Measurements from ENCODE around the gene GPR63.
A peak's percentile ranks its signal among the peaks of the same experiment; 100 is the strongest.

Gene GPR63

DNA sequence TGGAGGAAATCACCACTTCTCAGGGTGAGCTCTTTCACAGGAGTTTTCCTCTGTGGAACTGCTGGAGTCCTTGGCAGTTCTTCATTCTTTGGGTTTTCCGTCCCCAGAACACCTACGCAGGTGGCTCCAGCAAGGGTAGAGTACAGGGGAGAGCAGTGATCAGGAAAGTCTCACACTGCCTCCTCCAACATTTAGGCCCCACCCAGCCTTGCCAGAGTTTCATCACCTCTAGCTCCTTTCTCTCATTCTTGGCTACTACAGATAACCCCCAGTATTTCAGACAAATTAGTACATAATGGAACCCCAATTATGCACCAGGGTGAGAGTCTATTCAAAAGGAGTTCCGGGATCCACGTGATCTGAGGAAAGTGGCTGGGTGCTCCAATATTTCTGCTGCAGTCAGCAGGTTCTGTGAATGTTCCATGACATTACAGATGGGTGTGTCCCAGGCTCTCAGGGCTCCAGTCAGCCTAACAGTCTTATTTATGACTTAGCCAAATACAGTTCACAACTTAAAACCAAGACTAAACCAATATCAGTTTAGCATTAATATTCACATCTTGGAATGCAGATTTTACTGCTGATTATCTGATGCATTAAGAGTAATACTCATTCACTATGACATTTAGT lies 44.6 kb downstream of the GPR63 start:
- Histone ChIP-seq H2BK120ac (ENCODE audit: low read depth, low read length) (no peak overlapping the region), H2BK12ac (ENCODE audit: low read length in 2 of 2) (no peak overlapping the region), H3K79me1 (replicated peaks; ENCODE audit: low read length, poor library complexity, severe bottlenecking) (no peaks in the 10 kb centered on the region), H3K18ac (ENCODE audit: low read depth in 1 of 2, low read length in 2 of 2) (no peak overlapping the region), H3K4me1 (ENCODE audit: control insufficient read depth, insufficient read depth, low read depth, low read length) (no peaks in the 10 kb centered on the region), H2BK5ac (ENCODE audit: low read depth, low read length, poor library complexity, severe bottlenecking) (no peak overlapping the region), H3K23ac (ENCODE audit: low read length in 2 of 2) (no peak overlapping the region), H3K27me3 (ENCODE audit: control insufficient read depth in 1 of 2, insufficient read depth in 1 of 2, low read length in 2 of 2) (no peaks in the 10 kb centered on the region), H3K9me3 (ENCODE audit: control insufficient read depth, low read length) (no peaks in the 10 kb centered on the region), H4K8ac (ENCODE audit: low read length) (no peak overlapping the region), H2BK15ac (ENCODE audit: low read depth, poor library complexity, severe bottlenecking) (peak overlapping the region; percentile 44), H3K4me2 (ENCODE audit: low read length, poor library complexity, severe bottlenecking) (no peak overlapping the region), H3K4ac (ENCODE audit: low read depth in 1 of 2, low read length in 2 of 2) (no peak overlapping the region), H3K9ac (ENCODE audit: low read length) (no peak overlapping the region), H3K14ac (ENCODE audit: low read length in 2 of 2) (no peak overlapping the region), H2AK5ac (ENCODE audit: low read length, severe bottlenecking) (no peak overlapping the region), H4K91ac (ENCODE audit: low read length) (no peak overlapping the region), H3K4me3 (ENCODE audit: insufficient read depth in 1 of 2, low read depth in 1 of 2, low read length in 2 of 2) (no peak overlapping the region), H3K36me3 (ENCODE audit: control insufficient read depth in 1 of 2, insufficient read depth in 2 of 2, low read depth in 1 of 2, low read length in 2 of 2) (no peaks in the 10 kb centered on the region), H2AFZ (ENCODE audit: low read depth, low read length) (no peak overlapping the region), H3K27ac (ENCODE audit: low read length, poor library complexity, severe bottlenecking) (no peak overlapping the region)
- no peak for DNase-seq
- 84% methylated on average over 4 of the region's 4 CpGs for WGBS

GRCh38 chr6:96789871-96790270 lies 47.4 kb downstream of the GPR63 start:
- no peak overlapping the region for H4K8ac ChIP-seq (ENCODE audit: low read length)
- no peak overlapping the region for H2BK12ac ChIP-seq (ENCODE audit: low read length in 2 of 2)
- no peak overlapping the region for H4K91ac ChIP-seq (ENCODE audit: low read length)
- WGBS: 96% methylated on average over 3 of the region's 3 CpGs
- no peak overlapping the region for H3K4me3 ChIP-seq (ENCODE audit: insufficient read depth in 1 of 2, low read depth in 1 of 2, low read length in 2 of 2)
- H3K18ac ChIP-seq (ENCODE audit: low read depth in 1 of 2, low read length in 2 of 2): no peak overlapping the region
- H2BK120ac ChIP-seq (ENCODE audit: low read depth, low read length): no peak overlapping the region
- H3K9ac ChIP-seq (ENCODE audit: low read length): no peak overlapping the region
- H3K36me3 ChIP-seq (ENCODE audit: control insufficient read depth in 1 of 2, insufficient read depth in 2 of 2, low read depth in 1 of 2, low read length in 2 of 2): no peaks in the 10 kb centered on the region
- H2AFZ ChIP-seq (ENCODE audit: low read depth, low read length): no peak overlapping the region
- no peak overlapping the region for H3K23ac ChIP-seq (ENCODE audit: low read length in 2 of 2)
- H2AK5ac ChIP-seq (ENCODE audit: low read length, severe bottlenecking): no peak overlapping the region
- no peak overlapping the region for H2BK15ac ChIP-seq (ENCODE audit: low read depth, poor library complexity, severe bottlenecking)
- H3K4me2 ChIP-seq (ENCODE audit: low read length, poor library complexity, severe bottlenecking): no peak overlapping the region
- no peaks in the 10 kb centered on the region for H3K79me1 ChIP-seq (replicated peaks; ENCODE audit: low read length, poor library complexity, severe bottlenecking)
- no peaks in the 10 kb centered on the region for H3K27me3 ChIP-seq (ENCODE audit: control insufficient read depth in 1 of 2, insufficient read depth in 1 of 2, low read length in 2 of 2)
- H3K4me1 ChIP-seq (ENCODE audit: control insufficient read depth, insufficient read depth, low read depth, low read length): no peaks in the 10 kb centered on the region
- no peak overlapping the region for H3K27ac ChIP-seq (ENCODE audit: low read length, poor library complexity, severe bottlenecking)
- no peak for DNase-seq
- no peak overlapping the region for H3K4ac ChIP-seq (ENCODE audit: low read depth in 1 of 2, low read length in 2 of 2)
- H3K9me3 ChIP-seq (ENCODE audit: control insufficient read depth, low read length): no peaks in the 10 kb centered on the region
- H2BK5ac ChIP-seq (ENCODE audit: low read depth, low read length, poor library complexity, severe bottlenecking): no peak overlapping the region
- no peak overlapping the region for H3K14ac ChIP-seq (ENCODE audit: low read length in 2 of 2)

DNA sequence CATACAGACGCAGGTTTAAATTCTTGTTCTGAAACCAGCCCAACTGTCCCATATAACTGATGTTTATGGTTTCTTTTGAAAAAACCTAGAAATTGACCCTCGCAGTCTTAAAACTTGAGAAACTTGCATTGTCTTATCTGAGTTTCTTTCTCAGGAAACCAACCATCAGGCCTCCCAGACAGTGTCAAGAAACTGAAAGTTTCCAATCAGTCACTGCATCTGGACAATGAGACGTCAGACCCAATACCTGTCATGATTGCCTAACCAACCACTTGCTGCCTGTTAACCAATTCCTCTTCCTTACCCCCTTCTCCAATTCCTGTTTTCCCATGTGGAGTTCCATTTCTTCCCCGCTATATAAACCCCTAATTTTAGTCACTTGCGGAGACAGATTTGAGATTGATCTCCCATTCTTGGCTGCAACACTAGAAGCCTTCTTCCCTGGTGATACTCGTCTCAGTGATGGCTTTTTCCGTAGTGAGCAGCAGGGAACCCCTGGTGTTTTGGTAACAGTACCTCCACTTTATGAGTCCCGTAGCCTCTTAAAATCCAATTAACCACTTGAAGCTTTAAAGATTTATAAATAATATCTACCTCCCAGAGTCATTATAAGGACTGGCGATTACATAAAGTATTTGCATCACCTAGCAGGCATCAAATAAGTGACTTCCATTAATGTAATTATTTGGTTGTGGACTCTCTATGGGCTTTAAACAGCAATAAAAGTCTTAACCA lies 49.3 kb downstream of the GPR63 start:
- Histone ChIP-seq H3K4me2 (ENCODE audit: low read length, poor library complexity, severe bottlenecking) (no peak overlapping the region), H3K4ac (ENCODE audit: low read depth in 1 of 2, low read length in 2 of 2) (no peak overlapping the region), H3K18ac (ENCODE audit: low read depth in 1 of 2, low read length in 2 of 2) (no peak overlapping the region), H3K9ac (ENCODE audit: low read length) (no peak overlapping the region), H3K23ac (ENCODE audit: low read length in 2 of 2) (no peak overlapping the region), H3K4me1 (ENCODE audit: control insufficient read depth, insufficient read depth, low read depth, low read length) (no peaks in the 10 kb centered on the region), H3K27me3 (ENCODE audit: control insufficient read depth in 1 of 2, insufficient read depth in 1 of 2, low read length in 2 of 2) (no peaks in the 10 kb centered on the region), H2AK5ac (ENCODE audit: low read length, severe bottlenecking) (no peak overlapping the region), H2BK15ac (ENCODE audit: low read depth, poor library complexity, severe bottlenecking) (no peak overlapping the region), H3K79me1 (replicated peaks; ENCODE audit: low read length, poor library complexity, severe bottlenecking) (no peaks in the 10 kb centered on the region), H4K8ac (ENCODE audit: low read length) (no peak overlapping the region), H4K91ac (ENCODE audit: low read length) (no peak overlapping the region), H3K36me3 (ENCODE audit: control insufficient read depth in 1 of 2, insufficient read depth in 2 of 2, low read depth in 1 of 2, low read length in 2 of 2) (no peaks in the 10 kb centered on the region), H2BK12ac (ENCODE audit: low read length in 2 of 2) (no peak overlapping the region), H3K14ac (ENCODE audit: low read length in 2 of 2) (no peak overlapping the region), H3K27ac (ENCODE audit: low read length, poor library complexity, severe bottlenecking) (no peak overlapping the region), H2AFZ (ENCODE audit: low read depth, low read length) (no peak overlapping the region), H2BK5ac (ENCODE audit: low read depth, low read length, poor library complexity, severe bottlenecking) (no peak overlapping the region), H3K9me3 (ENCODE audit: control insufficient read depth, low read length) (no peaks in the 10 kb centered on the region), H2BK120ac (ENCODE audit: low read depth, low read length) (no peak overlapping the region), H3K4me3 (ENCODE audit: insufficient read depth in 1 of 2, low read depth in 1 of 2, low read length in 2 of 2) (no peak overlapping the region)
- 81% methylated on average over 8 of the region's 9 CpGs for WGBS
- DNase-seq: no peak

GRCh38 chr6:96786336-96786735 lies 50.9 kb downstream of the GPR63 start:
- Histone ChIP-seq H3K23ac (ENCODE audit: low read length in 2 of 2) (no peak overlapping the region), H3K27ac (ENCODE audit: low read length, poor library complexity, severe bottlenecking) (no peak overlapping the region), H2AK5ac (ENCODE audit: low read length, severe bottlenecking) (no peak overlapping the region), H3K27me3 (ENCODE audit: control insufficient read depth in 1 of 2, insufficient read depth in 1 of 2, low read length in 2 of 2) (no peaks in the 10 kb centered on the region), H3K4ac (ENCODE audit: low read depth in 1 of 2, low read length in 2 of 2) (no peak overlapping the region), H3K36me3 (ENCODE audit: control insufficient read depth in 1 of 2, insufficient read depth in 2 of 2, low read depth in 1 of 2, low read length in 2 of 2) (no peaks in the 10 kb centered on the region), H4K8ac (ENCODE audit: low read length) (peak overlapping the region; percentile 19), H3K4me1 (ENCODE audit: control insufficient read depth, insufficient read depth, low read depth, low read length) (no peaks in the 10 kb centered on the region), H2AFZ (ENCODE audit: low read depth, low read length) (no peak overlapping the region), H4K91ac (ENCODE audit: low read length) (peak overlapping the region; percentile 73), H2BK120ac (ENCODE audit: low read depth, low read length) (no peak overlapping the region), H3K18ac (ENCODE audit: low read depth in 1 of 2, low read length in 2 of 2) (no peak overlapping the region), H2BK12ac (ENCODE audit: low read length in 2 of 2) (no peak overlapping the region), H3K4me2 (ENCODE audit: low read length, poor library complexity, severe bottlenecking) (no peak overlapping the region), H3K9me3 (ENCODE audit: control insufficient read depth, low read length) (no peaks in the 10 kb centered on the region), H2BK15ac (ENCODE audit: low read depth, poor library complexity, severe bottlenecking) (no peak overlapping the region), H2BK5ac (ENCODE audit: low read depth, low read length, poor library complexity, severe bottlenecking) (no peak overlapping the region), H3K4me3 (ENCODE audit: insufficient read depth in 1 of 2, low read depth in 1 of 2, low read length in 2 of 2) (no peak overlapping the region), H3K9ac (ENCODE audit: low read length) (no peak overlapping the region), H3K79me1 (replicated peaks; ENCODE audit: low read length, poor library complexity, severe bottlenecking) (no peaks in the 10 kb centered on the region), H3K14ac (ENCODE audit: low read length in 2 of 2) (no peak overlapping the region)
- WGBS: 94% methylated on average over 2 of the region's 2 CpGs
- peak; percentile 24 for DNase-seq
